OCI-M1 (cell line): Measurements from ENCODE around the gene CNDP2.

Experiments
- DNase-seq: peaks from one replicate; lab custom pipeline; 2025; lab: John Stamatoyannopoulos, UW

The CNDP2 gene

DNA sequence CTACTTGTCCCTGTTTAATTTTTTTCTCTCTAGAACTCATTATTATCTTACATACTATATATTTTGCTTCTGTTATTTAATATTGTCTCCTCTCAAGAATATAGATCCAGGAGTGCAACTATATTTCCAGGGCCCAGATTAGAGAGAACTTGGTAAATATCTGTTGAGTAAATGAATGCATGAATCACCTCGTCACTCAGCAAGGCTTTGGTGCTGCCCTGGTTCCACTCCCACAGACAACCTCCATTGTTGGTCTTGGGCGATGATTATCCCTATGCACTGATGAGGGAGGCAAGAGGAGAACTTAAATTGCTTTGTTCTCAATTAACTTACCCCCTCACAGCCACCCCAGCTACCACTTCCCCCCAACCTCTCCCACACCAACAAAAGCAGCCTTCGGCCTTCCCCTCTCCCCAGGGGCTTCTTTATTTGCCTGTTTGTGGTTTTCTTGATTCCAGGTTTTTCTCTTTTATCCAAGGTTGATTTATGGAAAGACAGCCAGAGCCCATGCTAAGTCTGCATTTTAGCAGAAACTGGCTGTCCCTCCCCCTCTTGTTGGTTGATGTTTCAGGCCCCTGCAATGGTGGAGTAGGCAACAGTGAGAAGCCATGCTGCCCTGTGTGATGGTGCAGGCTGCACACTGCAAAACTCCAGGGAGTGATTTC, 22.1 kb upstream of the CNDP2 start:
- DNase-seq = no peak

GRCh38 chr18:74476140-74476539, 20.0 kb upstream of the CNDP2 start:
- peak; percentile 51 for DNase-seq

DNA sequence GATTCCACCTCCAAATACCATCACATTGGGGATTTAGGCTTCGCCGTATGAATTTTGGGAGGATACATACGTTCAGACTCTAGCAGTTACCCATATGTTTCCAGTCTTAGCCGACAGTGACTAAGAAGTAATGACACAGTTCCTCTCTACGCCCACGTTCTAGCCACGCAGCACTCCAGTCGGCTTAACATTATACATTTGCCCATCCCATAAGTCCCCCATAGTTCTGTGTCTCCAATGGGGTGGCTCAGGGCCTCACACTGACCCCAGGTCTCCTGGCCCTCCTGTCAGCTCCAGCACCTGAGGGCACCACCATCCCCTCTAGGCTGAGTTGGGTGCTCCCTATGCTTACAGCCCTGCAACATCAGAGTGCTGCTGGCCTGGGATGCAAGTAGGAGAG, 18.4 kb upstream of the CNDP2 start:
- DNase-seq = no peak

- DNase-seq = no peak
These were observed 17.8 kb upstream of the CNDP2 start for GRCh38 chr18:74478316-74478715.

- peak; percentile 2 for DNase-seq
These were observed 17.3 kb upstream of the CNDP2 start for GRCh38 chr18:74478880-74479279.

DNA sequence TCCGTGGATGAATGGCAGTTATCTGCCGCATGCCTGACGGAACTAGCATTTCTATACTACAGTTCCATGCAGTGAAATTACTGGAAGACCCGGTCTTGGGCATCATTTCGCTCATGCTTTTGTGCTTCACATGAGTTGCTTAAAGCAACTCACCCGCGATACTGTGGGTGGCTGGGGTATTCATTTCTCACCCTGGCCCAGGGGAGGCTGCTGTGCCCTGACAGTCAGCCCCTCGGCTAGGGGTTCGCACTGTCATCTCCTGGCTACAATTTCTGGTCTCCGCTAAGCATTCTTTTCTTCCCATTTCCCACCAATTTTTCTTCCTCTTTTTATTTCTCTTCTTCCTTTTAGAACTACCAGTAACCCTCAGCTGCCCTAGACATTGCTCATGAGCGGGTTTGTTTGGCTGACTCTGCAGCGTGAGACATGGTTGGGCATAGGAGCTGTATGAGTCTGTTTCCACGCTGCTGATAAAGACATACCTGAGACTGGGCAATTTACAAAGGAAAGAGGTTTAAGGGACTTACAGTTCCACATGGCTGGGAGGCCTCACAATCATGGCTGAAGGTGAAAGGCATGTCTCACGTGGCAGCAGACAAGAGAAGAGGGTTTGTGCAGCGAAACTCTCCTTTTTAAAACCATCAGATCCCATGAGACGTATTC, 16.5 kb upstream of the CNDP2 start:
- no peak for DNase-seq

- peak; percentile 45 for DNase-seq
These were observed 16.0 kb upstream of the CNDP2 start for GRCh38 chr18:74480149-74480651.

DNA sequence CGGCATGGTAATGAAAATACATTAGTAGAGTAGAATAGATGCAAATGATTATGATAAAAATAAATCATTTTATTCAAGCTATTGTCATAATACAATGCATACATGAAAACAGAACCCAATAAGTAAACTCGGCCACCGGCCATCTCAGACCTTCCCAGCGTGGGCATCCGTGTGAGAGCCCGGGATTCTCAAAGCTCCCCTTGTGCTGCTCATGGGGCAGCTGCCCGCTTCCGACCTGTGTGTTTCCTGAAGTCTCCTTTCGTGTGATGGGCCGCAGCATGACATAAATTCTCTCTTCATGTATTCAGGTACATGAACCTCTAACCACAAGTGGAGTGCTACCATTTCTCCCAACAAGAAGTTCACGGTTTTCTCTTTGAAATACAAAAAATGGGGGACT, 13.5 kb upstream of the CNDP2 start:
- DNase-seq = no peak

DNA sequence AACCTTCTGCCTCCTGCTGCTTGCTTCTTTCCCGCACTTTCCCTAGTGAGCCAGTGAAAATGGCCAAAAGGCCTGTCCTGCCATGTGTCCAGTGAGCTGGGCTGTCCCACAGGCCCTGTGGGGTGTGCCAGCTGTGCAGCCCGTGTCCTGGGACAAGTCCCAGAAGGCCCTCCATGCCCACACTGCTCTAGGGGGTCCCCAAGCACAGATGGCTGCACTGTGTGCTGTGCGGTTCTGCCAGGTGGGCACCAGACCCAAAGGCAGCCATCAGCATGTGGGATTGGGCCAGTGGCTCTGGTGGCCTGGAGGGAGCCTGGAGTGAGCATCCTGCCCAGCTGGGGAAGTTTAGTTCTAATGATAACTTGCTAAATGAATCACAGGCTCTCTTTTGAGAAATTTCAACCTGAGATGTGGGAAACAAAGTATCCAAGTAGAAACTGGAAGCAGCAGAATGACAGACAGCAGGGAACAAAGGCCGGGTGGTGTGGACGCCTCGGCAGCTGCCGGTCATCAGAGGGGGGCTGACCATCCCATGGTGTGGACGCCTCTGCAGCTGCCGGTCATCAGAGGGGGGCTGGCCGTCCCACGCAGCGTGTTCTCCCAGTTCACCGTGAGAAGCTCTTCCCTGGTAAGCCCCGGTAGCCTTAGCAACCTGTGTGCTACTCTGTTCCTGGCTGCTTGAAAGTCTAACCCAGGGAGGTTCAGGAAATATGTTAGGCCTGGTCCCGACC, 9.9 kb upstream of the CNDP2 start:
- no peak for DNase-seq

DNA sequence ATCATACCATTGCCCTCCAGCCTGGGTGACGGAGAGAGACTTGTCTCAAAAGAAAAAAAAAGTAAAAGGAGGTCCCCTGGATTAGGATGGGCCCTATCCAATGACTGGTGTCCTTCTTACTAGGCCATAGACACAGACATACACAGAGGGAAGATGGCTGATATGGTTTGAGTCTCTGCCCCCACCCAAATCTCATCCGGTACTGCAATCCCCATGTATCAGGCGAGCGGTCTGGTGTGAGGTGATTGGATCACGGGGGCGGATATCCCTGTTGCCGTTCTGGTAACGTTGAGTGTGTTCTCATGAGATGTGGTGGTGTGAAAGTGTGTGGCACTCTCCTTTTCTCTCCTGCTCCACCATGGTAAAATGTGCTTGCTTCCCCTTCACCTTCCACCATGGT, 7.8 kb upstream of the CNDP2 start:
- no peak for DNase-seq

- DNase-seq = no peak
These were observed 7.3 kb upstream of the CNDP2 start for GRCh38 chr18:74488864-74489263.

DNA sequence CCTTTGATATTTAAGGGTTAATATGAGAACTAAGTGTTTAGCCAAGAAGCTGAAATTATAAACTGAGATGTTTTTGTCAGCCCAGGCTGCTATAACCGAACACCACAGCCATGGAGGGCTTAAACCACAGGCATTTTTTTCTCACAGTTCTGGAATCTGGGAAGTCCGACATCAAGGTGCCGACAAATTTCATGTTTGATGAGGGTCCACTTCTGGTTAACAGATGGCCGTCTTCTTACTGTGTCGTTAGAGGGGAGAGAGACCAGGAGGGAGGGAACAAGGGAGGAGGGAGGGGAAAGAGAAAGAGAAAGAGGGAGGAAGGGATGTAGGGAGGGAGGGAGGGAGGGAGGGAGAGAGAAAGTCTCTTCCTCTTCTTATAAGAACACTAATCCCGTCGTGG, 6.5 kb upstream of the CNDP2 start:
- no peak for DNase-seq

- no peak for DNase-seq
These were observed 3.9 kb upstream of the CNDP2 start for GRCh38 chr18:74492259-74492658.

DNA sequence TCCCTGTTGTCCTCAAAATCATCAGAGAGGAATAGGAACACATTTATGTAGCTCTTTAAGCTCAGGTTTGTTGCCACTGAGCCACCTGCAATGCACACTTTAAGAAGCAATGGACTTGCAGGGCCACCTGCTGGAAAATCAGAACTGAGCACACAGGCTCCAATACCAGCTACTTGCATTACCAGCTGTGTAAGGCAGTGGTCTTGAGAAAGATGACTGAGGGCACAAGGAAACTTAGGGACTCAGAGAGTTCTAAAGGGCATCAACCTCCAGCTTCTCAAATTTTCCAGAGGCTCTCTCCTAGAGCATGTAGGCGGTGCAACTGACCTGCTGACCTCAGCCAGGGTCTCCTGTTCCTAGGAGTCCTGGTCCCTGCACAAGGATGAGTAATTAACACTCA, 2.5 kb upstream of the CNDP2 start:
- peak; percentile 70 for DNase-seq

GRCh38 chr18:74494514-74494913, 1.6 kb upstream of the CNDP2 start:
- DNase-seq = no peak

- DNase-seq = peak; percentile 76
These were observed 553 bp downstream of the CNDP2 start for GRCh38 chr18:74496508-74497323.

GRCh38 chr18:74497324-74497676, 1.1 kb downstream of the CNDP2 start:
- DNase-seq = peak; percentile 49

DNA sequence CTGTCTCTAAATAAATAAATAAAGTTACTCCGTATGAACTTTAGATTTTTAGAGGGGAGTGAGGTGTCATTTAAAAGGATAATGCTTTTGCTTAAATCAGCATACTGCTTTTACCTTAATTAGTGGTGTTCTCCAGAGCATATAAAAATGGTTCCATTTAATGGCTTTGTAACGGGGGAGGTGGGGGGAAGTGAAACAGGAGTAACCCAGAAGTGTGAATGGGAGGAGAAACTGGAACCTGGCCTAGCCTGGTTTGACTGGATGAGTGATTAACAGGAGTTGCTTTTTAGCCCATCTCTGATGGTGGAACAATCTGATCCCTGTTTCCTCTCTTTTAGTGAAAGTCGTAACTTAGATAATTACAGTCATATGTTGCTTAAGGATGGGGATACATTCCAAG, 1.6 kb downstream of the CNDP2 start:
- no peak for DNase-seq

- peak; percentile 86 for DNase-seq
These were observed 2.8 kb downstream of the CNDP2 start for GRCh38 chr18:74498712-74499627.

DNA sequence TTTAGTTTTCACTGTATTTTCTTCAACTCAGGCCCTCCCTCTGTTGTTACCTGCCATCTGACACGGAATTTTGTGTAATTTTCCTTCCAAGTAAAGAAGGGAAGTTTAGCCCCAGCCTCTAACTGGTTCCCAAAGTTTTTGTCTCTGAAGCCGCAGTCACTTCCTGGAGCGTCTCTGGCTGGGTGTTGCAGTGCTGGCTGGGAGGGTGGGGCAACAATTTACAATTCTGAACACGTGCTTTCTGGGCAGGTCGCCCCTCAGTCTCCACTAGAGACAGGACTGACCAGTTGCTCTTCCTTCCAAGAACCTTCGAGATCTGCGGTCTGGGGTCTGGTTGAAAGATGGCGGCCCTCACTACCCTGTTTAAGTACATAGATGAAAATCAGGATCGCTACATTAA, 3.5 kb downstream of the CNDP2 start:
- peak; percentile 94 for DNase-seq

DNA sequence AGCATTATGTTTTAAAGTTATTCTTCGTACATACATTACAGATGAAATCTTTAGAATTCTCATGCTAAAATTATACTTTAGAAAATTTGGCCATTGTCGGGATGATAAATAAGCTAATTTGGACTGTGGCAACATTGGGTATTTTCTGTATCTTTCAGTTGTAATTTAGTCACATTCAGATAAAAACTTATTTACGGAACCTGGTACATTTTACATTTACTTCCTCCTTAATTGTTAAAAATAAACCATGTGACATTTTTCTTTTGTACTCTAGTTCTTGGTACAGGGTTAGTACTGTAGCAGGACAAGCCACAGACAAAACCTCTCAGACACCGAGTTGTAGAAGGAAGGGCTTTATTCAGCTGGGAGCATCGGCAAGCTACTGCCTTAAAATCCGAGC, 4.2 kb downstream of the CNDP2 start:
- DNase-seq = no peak
